GM12878 (cell line): ENCODE data around the gene SLC39A8. TPM values are rescaled to one million over a fixed set of nuclear protein-coding genes. Genes with fewer than 3 reads are reported as not detected.

ENCODE experiments used
- CBX5 ChIP-seq: sonication (generic); IDR thresholded peaks from 2 replicates; pipeline ENCODE4 v1.6.1; 2016; ENCODE audit warnings: low read depth, moderate library complexity, mild to moderate bottlenecking, inconsistent platforms
- YBX1 ChIP-seq: fragments of 450-650 bp; IDR thresholded peaks from 2 replicates; pipeline ENCODE4 v1.6.1; 2016; ENCODE audit warnings: antibody characterized with exemption
- polyA plus RNA-seq, 11 experiments: library from polyadenylated mRNA; depleted of rRNA in 4 of 11; unstranded in 6 of 11; stranded (reverse) in 5 of 11; fragments of >200 nt; fragmentation: Nextera tagmentation in 4 of 11; fragmentation: Illumina TruSeq in 1 of 11; extraction: Ambion mirVana in 4 of 11; extraction: Trizol in 1 of 11; gene quantifications; 1 replicate in 1 of 11; 2 replicates in 10 of 11; pipeline versions ENCODE4 v1.2.1 to v1.2.3, GENCODE V29; 2011 to 2016; ENCODE audit warnings: inconsistent platforms in 2 of 11, missing spikeins in 2 of 11, low read depth in 1 of 11
- total RNA-seq, 4 experiments: library from RNA; depleted of rRNA in 3 of 4; stranded (reverse); fragments of >200 nt in 3 of 4; fragmentation: Illumina TruSeq in 1 of 4; extraction: Trizol in 1 of 4; gene quantifications; 2 replicates each; pipeline versions ENCODE4 v1.2.1 to v1.2.3, GENCODE V29; 2013 to 2021
- TF ChIP-seq, protein P1 (sequence below): fragments of 450-650 bp; IDR thresholded peaks from 2 replicates; pipeline ENCODE4 v1.6.1; 2017; ENCODE audit warnings: mild to moderate bottlenecking, low read depth, inconsistent platforms; ENCODE audit not compliant: poor library complexity, severe bottlenecking
- TF ChIP-seq, protein P2 (sequence below): IDR thresholded peaks from 2 replicates; pipeline ENCODE4 v1.6.1; 2012; ENCODE audit warnings: low read length, inconsistent platforms
- TF ChIP-seq, protein P3 (sequence below): fragments of 450-650 bp; IDR thresholded peaks from 2 replicates; pipeline ENCODE4 v1.6.1; 2017; ENCODE audit warnings: antibody characterized with exemption, mild to moderate bottlenecking, moderate library complexity
- TF ChIP-seq, protein P4 (sequence below): fragments of 450-650 bp; IDR thresholded peaks from 2 replicates; pipeline ENCODE4 v1.6.1; 2018; ENCODE audit warnings: borderline replicate concordance, mild to moderate bottlenecking; ENCODE audit not compliant: partially characterized antibody

SLC39A8 gene
- total and polyA plus RNA-seq, 10 of the 15 experiments (the other 5 are each of a cell fraction or from before 2014, with no cell fraction given) = 7.9 to 47.8 (median 32.8) TPM

DNA sequence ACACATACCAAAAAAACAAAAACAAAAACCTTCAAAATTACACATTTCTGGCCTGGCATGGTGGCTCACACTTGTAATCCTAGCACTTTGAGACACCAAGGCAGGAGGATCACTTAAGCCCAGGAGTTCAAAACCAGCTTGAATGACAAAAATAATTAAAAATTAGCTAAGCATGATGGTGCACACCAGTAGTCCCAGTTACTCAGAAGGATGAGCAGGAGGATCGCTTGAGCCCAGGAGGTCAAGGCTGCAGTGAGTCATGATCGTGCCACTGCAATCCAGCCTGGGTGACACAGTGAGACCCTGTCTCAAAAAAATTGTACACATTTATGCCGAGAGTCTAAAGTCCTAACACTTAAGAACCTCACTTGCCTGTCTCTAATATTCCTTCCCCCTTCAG is 18.3 kb downstream of the SLC39A8 start (continued):
- TF ChIP-seq, protein P1, sequence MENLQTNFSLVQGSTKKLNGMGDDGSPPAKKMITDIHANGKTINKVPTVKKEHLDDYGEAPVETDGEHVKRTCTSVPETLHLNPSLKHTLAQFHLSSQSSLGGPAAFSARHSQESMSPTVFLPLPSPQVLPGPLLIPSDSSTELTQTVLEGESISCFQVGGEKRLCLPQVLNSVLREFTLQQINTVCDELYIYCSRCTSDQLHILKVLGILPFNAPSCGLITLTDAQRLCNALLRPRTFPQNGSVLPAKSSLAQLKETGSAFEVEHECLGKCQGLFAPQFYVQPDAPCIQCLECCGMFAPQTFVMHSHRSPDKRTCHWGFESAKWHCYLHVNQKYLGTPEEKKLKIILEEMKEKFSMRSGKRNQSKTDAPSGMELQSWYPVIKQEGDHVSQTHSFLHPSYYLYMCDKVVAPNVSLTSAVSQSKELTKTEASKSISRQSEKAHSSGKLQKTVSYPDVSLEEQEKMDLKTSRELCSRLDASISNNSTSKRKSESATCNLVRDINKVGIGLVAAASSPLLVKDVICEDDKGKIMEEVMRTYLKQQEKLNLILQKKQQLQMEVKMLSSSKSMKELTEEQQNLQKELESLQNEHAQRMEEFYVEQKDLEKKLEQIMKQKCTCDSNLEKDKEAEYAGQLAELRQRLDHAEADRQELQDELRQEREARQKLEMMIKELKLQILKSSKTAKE = no peak
- TF ChIP-seq YBX1 (no peak), CBX5 (no peak)
- TF ChIP-seq, protein P2, sequence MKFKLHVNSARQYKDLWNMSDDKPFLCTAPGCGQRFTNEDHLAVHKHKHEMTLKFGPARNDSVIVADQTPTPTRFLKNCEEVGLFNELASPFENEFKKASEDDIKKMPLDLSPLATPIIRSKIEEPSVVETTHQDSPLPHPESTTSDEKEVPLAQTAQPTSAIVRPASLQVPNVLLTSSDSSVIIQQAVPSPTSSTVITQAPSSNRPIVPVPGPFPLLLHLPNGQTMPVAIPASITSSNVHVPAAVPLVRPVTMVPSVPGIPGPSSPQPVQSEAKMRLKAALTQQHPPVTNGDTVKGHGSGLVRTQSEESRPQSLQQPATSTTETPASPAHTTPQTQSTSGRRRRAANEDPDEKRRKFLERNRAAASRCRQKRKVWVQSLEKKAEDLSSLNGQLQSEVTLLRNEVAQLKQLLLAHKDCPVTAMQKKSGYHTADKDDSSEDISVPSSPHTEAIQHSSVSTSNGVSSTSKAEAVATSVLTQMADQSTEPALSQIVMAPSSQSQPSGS = no peak
- TF ChIP-seq, protein P3, sequence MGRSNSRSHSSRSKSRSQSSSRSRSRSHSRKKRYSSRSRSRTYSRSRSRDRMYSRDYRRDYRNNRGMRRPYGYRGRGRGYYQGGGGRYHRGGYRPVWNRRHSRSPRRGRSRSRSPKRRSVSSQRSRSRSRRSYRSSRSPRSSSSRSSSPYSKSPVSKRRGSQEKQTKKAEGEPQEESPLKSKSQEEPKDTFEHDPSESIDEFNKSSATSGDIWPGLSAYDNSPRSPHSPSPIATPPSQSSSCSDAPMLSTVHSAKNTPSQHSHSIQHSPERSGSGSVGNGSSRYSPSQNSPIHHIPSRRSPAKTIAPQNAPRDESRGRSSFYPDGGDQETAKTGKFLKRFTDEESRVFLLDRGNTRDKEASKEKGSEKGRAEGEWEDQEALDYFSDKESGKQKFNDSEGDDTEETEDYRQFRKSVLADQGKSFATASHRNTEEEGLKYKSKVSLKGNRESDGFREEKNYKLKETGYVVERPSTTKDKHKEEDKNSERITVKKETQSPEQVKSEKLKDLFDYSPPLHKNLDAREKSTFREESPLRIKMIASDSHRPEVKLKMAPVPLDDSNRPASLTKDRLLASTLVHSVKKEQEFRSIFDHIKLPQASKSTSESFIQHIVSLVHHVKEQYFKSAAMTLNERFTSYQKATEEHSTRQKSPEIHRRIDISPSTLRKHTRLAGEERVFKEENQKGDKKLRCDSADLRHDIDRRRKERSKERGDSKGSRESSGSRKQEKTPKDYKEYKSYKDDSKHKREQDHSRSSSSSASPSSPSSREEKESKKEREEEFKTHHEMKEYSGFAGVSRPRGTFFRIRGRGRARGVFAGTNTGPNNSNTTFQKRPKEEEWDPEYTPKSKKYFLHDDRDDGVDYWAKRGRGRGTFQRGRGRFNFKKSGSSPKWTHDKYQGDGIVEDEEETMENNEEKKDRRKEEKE = no peak
- TF ChIP-seq, protein P4, sequence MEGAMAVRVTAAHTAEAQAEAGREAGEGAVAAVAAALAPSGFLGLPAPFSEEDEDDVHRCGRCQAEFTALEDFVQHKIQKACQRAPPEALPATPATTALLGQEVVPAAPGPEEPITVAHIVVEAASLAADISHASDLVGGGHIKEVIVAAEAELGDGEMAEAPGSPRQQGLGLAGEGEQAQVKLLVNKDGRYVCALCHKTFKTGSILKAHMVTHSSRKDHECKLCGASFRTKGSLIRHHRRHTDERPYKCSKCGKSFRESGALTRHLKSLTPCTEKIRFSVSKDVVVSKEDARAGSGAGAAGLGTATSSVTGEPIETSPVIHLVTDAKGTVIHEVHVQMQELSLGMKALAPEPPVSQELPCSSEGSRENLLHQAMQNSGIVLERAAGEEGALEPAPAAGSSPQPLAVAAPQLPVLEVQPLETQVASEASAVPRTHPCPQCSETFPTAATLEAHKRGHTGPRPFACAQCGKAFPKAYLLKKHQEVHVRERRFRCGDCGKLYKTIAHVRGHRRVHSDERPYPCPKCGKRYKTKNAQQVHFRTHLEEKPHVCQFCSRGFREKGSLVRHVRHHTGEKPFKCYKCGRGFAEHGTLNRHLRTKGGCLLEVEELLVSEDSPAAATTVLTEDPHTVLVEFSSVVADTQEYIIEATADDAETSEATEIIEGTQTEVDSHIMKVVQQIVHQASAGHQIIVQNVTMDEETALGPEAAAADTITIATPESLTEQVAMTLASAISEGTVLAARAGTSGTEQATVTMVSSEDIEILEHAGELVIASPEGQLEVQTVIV = no peak
